NCI-H1417 treated with DMSO at 0.1 percent for 48 hours (cell line): ENCODE data around the gene ZNF317.
"Not testable (repeated sequence)": the region's sequence is repeated elsewhere in the genome, so short reads cannot be mapped to it uniquely, and the experiment has no call there.

ENCODE experiments used
- DNase-seq: peaks from one replicate; lab custom pipeline; 2025; lab: John Stamatoyannopoulos, UW

The ZNF317 gene

DNA sequence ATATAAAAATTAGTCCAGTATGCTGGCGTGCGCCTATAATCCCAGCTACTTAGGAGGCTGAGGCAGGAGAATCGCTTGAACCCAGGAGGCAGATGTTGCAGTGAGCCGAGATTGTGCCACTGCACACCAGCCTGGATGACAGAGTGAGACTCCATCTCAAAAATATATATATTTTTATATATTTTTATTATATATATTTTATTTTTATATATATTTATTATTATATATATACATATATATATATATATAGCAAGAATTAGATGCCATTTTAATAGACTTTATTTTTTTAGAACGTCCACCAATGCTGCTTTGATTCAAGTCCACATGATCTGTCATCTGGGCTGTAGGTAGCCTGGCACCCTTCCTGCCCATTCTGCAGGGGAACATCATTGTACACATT lies 35.1 kb downstream of the ZNF317 start:
- no peak for DNase-seq

DNA sequence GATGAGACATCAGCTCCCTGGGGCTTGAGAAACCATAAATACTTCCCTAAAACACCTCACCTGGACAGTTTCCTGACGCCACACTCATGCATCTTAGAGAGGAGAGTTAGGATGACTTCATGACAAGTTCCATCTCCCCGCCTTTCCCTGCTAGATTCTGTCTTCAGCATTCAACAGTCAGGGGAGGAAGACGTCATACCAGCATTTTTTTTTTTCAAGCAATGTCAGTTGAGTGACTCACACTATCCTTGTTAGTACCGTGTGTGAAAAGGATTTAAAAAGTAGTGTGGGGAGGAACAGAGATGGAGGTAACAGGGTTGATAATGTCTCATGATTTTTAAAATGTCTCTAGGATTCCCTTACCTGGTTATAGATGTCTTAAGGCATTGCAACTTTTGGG lies 38.7 kb downstream of the ZNF317 start, which contains the start of gene OR7D2:
Gene OR7D2, plus strand, starts transcription at position 79 of the 400 bp plus-strand sequence. CDS start 6,803 bp downstream, outside the sequence.
- DNase-seq, result no peak

DNA sequence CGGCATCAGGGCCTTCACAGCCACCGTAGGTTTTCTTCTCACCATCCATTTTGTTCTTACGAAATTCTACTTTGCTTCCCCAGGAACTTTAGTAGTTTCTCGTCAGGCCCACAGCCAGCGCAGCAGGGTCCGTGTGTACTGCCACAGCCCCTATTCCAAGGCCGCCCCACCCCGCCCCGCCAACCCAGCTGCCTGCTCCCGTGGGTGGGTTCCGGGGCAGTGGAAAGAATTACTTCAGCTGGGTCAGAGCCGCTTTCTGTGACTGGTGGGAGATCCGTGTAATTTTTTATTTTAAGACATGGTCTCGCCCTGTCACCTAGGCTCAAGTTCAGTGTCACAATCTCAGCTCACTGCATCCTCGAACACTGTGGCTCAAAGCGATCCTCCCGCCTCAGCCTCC lies 42.8 kb downstream of the ZNF317 start:
- DNase-seq, result no peak

DNA sequence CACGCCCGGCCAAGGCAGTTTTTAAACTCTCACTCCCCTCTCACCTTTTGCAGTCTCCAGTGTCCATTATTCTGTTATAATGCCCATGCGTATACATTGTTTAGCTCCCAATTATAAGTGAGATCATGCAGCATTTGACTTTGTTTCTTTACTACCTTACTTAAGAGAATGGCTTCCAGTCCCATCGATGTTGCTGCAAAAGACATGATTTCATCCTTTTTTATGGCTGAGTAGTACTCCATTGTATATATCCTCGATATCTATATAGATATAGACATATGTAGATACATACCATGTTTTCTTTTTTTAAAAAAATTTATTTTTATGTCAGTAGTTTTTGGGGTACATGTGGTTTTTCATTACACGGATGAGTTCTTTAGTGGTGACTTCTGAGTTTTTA lies 47.0 kb downstream of the ZNF317 start:
- no peak for DNase-seq

DNA sequence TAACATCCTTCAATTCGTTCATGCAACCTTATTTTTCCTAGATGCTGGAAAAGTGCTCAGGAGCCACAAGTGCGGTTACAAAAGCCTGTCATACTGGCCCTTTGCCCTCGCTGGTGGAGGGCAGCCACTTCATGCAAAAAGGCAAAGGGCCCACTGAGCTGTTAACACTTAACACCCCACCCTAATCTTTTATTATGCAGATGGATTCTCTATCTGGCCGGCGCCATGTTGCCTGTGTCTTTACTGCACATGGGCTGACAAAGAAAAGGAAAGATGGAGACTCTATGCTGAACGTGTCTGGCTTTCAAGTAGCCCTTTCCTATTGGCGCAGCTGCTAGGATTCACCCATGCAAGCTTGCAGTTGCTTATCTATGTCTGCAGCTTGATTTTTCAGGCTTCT lies 49.3 kb downstream of the ZNF317 start:
- DNase-seq, result no peak

GRCh38 chr19:9198044-9198443 lies 57.8 kb downstream of the ZNF317 start:
- not testable (repeated sequence) for DNase-seq

GRCh38 chr19:9205501-9206113 lies 65.4 kb downstream of the ZNF317 start:
- peak; percentile 3 for DNase-seq
